Endothelial cell of umbilical vein (primary cell): ENCODE results near the gene TRAPPC3L. TPM values are rescaled to one million over a fixed set of nuclear protein-coding genes. Genes with fewer than 3 reads are reported as not detected.

Source experiments
- BruUV-seq: library from RNA; stranded (reverse); fragments of 400-500 nt; replicated peaks from 2 replicates; lab custom pipeline; 2021; lab: Mats Ljungman, UMichigan
- CTCF ChIA-PET: fragments of 300-600, 350-600 bp; sonication (Branson Sonifier 250); formaldehyde crosslinking; loops from one replicate; lab custom pipeline; 2021; ENCODE audit warnings: antibody characterized with exemption, inconsistent platforms; lab: Charles Lee
- POLR2A ChIA-PET: fragments of 300-600, 350-600 bp; sonication (Branson Sonifier 250); formaldehyde crosslinking; loops from one replicate; lab custom pipeline; 2021; ENCODE audit warnings: antibody characterized with exemption, inconsistent platforms; lab: Charles Lee
- DNase-seq: peaks from one replicate; pipeline ENCODE4 v3.0.0-alpha.2; 2011; ENCODE audit warnings: low read depth, low spot score
- FAIRE-seq: peaks from 2 replicates; lab custom pipeline; 2011; peaks lifted over from hg19 to GRCh38; lab: Jason Lieb, UNC
- H2AFZ ChIP-seq: 2 replicates; pipeline ENCODE4 v1.6.0; 2012; ENCODE audit warnings: low read depth, low read length, control low read depth, inconsistent platforms
- H3K27ac ChIP-seq: 2 replicates; pipeline ENCODE4 v1.5.1; 2011; ENCODE audit warnings: low read depth, mild to moderate bottlenecking, control low read depth, low read length, moderate library complexity; ENCODE audit not compliant: insufficient read depth
- H3K27me3 ChIP-seq, 2 experiments: 2 replicates each; pipeline versions ENCODE4 v1.6.0 to v1.6.1; 2011; ENCODE audit warnings: low read length in 2 of 2, mixed read lengths in 1 of 2; ENCODE audit not compliant: control insufficient read depth in 2 of 2, insufficient read depth in 2 of 2
- H3K36me3 ChIP-seq, 2 experiments: 2 replicates in 1 of 2; 3 replicates in 1 of 2; pipeline ENCODE4 v1.5.1; 2011; ENCODE audit warnings: low read length in 2 of 2, mild to moderate bottlenecking in 1 of 2, moderate library complexity in 1 of 2; ENCODE audit not compliant: control insufficient read depth in 2 of 2, insufficient read depth in 2 of 2; ENCODE audit errors: extremely low read depth in 1 of 2
- H3K4me1 ChIP-seq: 3 replicates; pipeline ENCODE4 v1.5.1; 2011; ENCODE audit warnings: mild to moderate bottlenecking, low read length; ENCODE audit not compliant: control insufficient read depth, insufficient read depth; ENCODE audit errors: extremely low read depth
- H3K4me2 ChIP-seq: 2 replicates; pipeline ENCODE4 v1.6.1; 2011; ENCODE audit warnings: low read length, control low read depth, mixed read lengths; ENCODE audit not compliant: insufficient read depth
- H3K4me3 ChIP-seq, 3 experiments: fragments of 200-600 bp in 1 of 3; sonication (generic), shearing (Covaris generic) in 1 of 3; replicated peaks in 1 of 3; 2 replicates each; pipeline ENCODE4 v1.5.1; 2011 to 2016; ENCODE audit warnings: control low read depth in 3 of 3, low read length in 3 of 3, mild to moderate bottlenecking in 2 of 3, inconsistent platforms in 1 of 3, low read depth in 1 of 3, moderate library complexity in 1 of 3; ENCODE audit not compliant: insufficient read depth in 1 of 3
- H3K79me2 ChIP-seq: 2 replicates; pipeline ENCODE4 v1.6.0; 2012; ENCODE audit warnings: low read length, inconsistent platforms; ENCODE audit not compliant: control insufficient read depth, insufficient read depth
- H3K9ac ChIP-seq: replicated peaks from 2 replicates; pipeline ENCODE3; 2011; ENCODE audit warnings: low read length, control low read depth; ENCODE audit not compliant: insufficient read depth; ENCODE audit errors: extremely low read depth
- H3K9me1 ChIP-seq: replicated peaks from 3 replicates; pipeline ENCODE4 v1.6.0; 2011; ENCODE audit warnings: mild to moderate bottlenecking, low read length; ENCODE audit not compliant: control insufficient read depth, insufficient read depth; ENCODE audit errors: extremely low read depth
- H3K9me3 ChIP-seq: replicated peaks from 2 replicates; pipeline ENCODE4 v1.5.1; 2012; ENCODE audit warnings: low read length, inconsistent platforms; ENCODE audit not compliant: control insufficient read depth, insufficient read depth
- H4K20me1 ChIP-seq: replicated peaks from 2 replicates; pipeline ENCODE3; 2011; ENCODE audit warnings: mild to moderate bottlenecking, low read length; ENCODE audit not compliant: control insufficient read depth, insufficient read depth; ENCODE audit errors: extremely low read depth
- EZH2 ChIP-seq: IDR thresholded peaks from 2 replicates; pipeline ENCODE4 v1.6.1; 2012; ENCODE audit warnings: borderline replicate concordance, low read depth, mild to moderate bottlenecking, moderate library complexity, low read length, inconsistent platforms; ENCODE audit not compliant: severe bottlenecking
- GATA2 ChIP-seq: IDR thresholded peaks from 2 replicates; pipeline ENCODE4 v1.7.0; 2011; ENCODE audit warnings: low read depth, mild to moderate bottlenecking, moderate library complexity, mixed read lengths, low read length; ENCODE audit not compliant: insufficient read length, insufficient read depth
- JUN ChIP-seq: IDR thresholded peaks from 2 replicates; pipeline ENCODE4 v1.6.1; 2011; ENCODE audit warnings: borderline replicate concordance, low read depth; ENCODE audit not compliant: insufficient read length, insufficient read depth
- MYC ChIP-seq: IDR thresholded peaks from one replicate; pipeline ENCODE4 v1.6.1; 2011; ENCODE audit warnings: mild to moderate bottlenecking, low read depth, low read length
- POLR2A ChIP-seq: IDR thresholded peaks from 2 replicates; pipeline ENCODE4 v1.6.1; 2012; ENCODE audit warnings: low read depth, mild to moderate bottlenecking, control low read depth, low read length
- POLR2AphosphoS5 ChIP-seq: IDR thresholded peaks from 2 replicates; pipeline ENCODE4 v1.6.1; 2012; ENCODE audit warnings: low read depth, mild to moderate bottlenecking, control low read depth, low read length, moderate library complexity; ENCODE audit not compliant: insufficient read depth
- dilution Hi-C: fragments of 300-500 bp; cut with MboI; formaldehyde crosslinking; loops from one replicate; pipeline ENCODE4 v1.15.0; 2019; ENCODE audit warnings: low sequenced_read_pairs; ENCODE audit not compliant: extremely low pct_ligation_motif_present
- intact Hi-C: fragments of 100-400 bp; cut with micrococcal nuclease; formaldehyde crosslinking; loops from one replicate; pipeline ENCODE4 v1.10.0; 2022
- polyA plus RNA-seq, 4 experiments: library from polyadenylated mRNA; depleted of rRNA in 3 of 4; stranded (reverse) in 3 of 4; unstranded in 1 of 4; fragments of >200 nt; gene quantifications; 2 replicates each; pipeline versions ENCODE4 v1.2.1 to v1.2.3, GENCODE V29; 2011 to 2012; ENCODE audit warnings: missing spikeins in 1 of 4
- total RNA-seq: library from RNA; stranded (reverse); gene quantifications from 2 replicates; pipeline ENCODE4 v1.2.3, GENCODE V29; 2021
- TF ChIP-seq, protein P1 (sequence below), 2 donors: IDR thresholded peaks; 1 replicate in 1 of 2; 2 replicates in 1 of 2; pipeline ENCODE4 v1.5.1; 2011; ENCODE audit warnings: low read length in 2 of 2, mild to moderate bottlenecking in 2 of 2, moderate library complexity in 2 of 2, control low read depth in 1 of 2, inconsistent platforms in 1 of 2, low read depth in 1 of 2; ENCODE audit not compliant: insufficient read depth in 1 of 2; ENCODE audit errors: extremely low read depth in 1 of 2

The TRAPPC3L gene
- total and polyA plus RNA-seq, 2 donors (not counting 3 experiments of a cell fraction or from before 2014, with no cell fraction given) = 0.38 TPM; not detected in 1

DNA sequence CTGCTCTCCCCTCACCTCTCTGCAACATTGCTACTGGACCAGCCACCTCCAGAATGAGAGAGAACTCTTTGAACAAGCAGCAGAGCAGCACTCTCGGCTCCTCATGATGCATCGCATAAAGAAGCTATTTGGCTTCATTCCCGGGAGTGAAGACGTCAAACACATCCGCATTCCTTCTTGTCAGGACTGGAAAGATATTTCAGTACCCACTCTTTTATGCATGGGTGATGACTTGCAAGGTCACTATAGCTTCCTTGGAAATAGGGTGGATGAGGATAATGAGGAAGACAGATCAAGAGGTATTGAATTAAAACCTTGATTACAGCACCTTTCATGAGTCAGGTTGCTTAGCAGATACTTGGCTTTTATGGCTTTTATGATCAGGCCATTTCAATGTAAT is 12.4 kb upstream of the TRAPPC3L start:
- ChIA-PET CTCF (interaction anchor here (0.8 to 6.1 kb wide), 12 partner anchors 11 to 340 kb away, joined by 3 to 103 read pairs (median 5); partner anchors contain the start of genes CALHM5 and RWDD1), POLR2A (no interaction called here)
- H4K20me1 ChIP-seq = no peaks in the 10 kb centered on the region
- H3K27me3 ChIP-seq = no peaks in the 10 kb centered on the region
- H3K36me3 ChIP-seq = no peaks in the 10 kb centered on the region
- H3K9me1 ChIP-seq = no peaks in the 10 kb centered on the region
- no peak overlapping the region for H3K4me2 ChIP-seq
- peaks cover 16% of the 10 kb centered on the region for H3K4me1 ChIP-seq
- no TSS peak for BruUV-seq
- DNase-seq (peak; percentile 62), FAIRE-seq (no peak)
- H3K9ac ChIP-seq = no peak overlapping the region
- TF ChIP-seq EZH2 (no peak), GATA2 (no peak), POLR2AphosphoS5 (no peak), MYC (no peak), POLR2A (no peak), JUN (no peak)
- TF ChIP-seq, protein P1, sequence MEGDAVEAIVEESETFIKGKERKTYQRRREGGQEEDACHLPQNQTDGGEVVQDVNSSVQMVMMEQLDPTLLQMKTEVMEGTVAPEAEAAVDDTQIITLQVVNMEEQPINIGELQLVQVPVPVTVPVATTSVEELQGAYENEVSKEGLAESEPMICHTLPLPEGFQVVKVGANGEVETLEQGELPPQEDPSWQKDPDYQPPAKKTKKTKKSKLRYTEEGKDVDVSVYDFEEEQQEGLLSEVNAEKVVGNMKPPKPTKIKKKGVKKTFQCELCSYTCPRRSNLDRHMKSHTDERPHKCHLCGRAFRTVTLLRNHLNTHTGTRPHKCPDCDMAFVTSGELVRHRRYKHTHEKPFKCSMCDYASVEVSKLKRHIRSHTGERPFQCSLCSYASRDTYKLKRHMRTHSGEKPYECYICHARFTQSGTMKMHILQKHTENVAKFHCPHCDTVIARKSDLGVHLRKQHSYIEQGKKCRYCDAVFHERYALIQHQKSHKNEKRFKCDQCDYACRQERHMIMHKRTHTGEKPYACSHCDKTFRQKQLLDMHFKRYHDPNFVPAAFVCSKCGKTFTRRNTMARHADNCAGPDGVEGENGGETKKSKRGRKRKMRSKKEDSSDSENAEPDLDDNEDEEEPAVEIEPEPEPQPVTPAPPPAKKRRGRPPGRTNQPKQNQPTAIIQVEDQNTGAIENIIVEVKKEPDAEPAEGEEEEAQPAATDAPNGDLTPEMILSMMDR (IDR thresholded peaks at IDR 0.05; ENCODE audit: extremely low read depth in 1 of 2, insufficient read depth in 1 of 2, low read depth in 1 of 2, low read length in 2 of 2) = no peak
- no peak overlapping the region for H2AFZ ChIP-seq
- no peak overlapping the region for H3K27ac ChIP-seq
- dilution Hi-C loops (no loop called here), intact Hi-C loops (no loop called here)
- no peaks in the 10 kb centered on the region for H3K9me3 ChIP-seq
- no peaks in the 10 kb centered on the region for H3K79me2 ChIP-seq
- no peak overlapping the region for H3K4me3 ChIP-seq
